ENCODE data around the gene TAS2R1.

GRCh38 chr5:9646843-9647242, 16.7 kb upstream of the TAS2R1 start:
- TF ChIP-seq CTCF (IDR thresholded peaks at IDR 0.05 in 8 of 11, conservative IDR thresholded peaks at IDR 0.05 in 3 of 11) (no peak), POLR2A (IDR thresholded peaks at IDR 0.05) (no peak), POLR2AphosphoS5 (IDR thresholded peaks at IDR 0.05) (no peak)
